GM18507 (cell line): Measurements from ENCODE around the gene TDRD12.

Experiments
- DNase-seq: peaks from one replicate; pipeline ENCODE4 v3.0.0; 2011; ENCODE audit warnings: low read depth; ENCODE audit not compliant: insufficient read length; ENCODE audit errors: extremely low spot score
- FAIRE-seq: peaks from 2 replicates; lab custom pipeline; 2011; peaks lifted over from hg19 to GRCh38; lab: Jason Lieb, UNC

Gene TDRD12, protein sequence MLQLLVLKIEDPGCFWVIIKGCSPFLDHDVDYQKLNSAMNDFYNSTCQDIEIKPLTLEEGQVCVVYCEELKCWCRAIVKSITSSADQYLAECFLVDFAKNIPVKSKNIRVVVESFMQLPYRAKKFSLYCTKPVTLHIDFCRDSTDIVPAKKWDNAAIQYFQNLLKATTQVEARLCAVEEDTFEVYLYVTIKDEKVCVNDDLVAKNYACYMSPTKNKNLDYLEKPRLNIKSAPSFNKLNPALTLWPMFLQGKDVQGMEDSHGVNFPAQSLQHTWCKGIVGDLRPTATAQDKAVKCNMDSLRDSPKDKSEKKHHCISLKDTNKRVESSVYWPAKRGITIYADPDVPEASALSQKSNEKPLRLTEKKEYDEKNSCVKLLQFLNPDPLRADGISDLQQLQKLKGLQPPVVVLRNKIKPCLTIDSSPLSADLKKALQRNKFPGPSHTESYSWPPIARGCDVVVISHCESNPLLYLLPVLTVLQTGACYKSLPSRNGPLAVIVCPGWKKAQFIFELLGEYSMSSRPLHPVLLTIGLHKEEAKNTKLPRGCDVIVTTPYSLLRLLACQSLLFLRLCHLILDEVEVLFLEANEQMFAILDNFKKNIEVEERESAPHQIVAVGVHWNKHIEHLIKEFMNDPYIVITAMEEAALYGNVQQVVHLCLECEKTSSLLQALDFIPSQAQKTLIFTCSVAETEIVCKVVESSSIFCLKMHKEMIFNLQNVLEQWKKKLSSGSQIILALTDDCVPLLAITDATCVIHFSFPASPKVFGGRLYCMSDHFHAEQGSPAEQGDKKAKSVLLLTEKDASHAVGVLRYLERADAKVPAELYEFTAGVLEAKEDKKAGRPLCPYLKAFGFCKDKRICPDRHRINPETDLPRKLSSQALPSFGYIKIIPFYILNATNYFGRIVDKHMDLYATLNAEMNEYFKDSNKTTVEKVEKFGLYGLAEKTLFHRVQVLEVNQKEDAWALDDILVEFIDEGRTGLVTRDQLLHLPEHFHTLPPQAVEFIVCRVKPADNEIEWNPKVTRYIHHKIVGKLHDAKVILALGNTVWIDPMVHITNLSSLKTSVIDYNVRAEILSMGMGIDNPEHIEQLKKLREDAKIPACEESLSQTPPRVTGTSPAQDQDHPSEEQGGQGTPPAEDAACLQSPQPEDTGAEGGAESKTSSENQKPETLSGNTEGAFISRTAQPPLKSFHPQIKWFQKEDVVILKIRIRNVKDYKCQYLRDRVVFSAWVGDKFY (N-terminal part only)

DNA sequence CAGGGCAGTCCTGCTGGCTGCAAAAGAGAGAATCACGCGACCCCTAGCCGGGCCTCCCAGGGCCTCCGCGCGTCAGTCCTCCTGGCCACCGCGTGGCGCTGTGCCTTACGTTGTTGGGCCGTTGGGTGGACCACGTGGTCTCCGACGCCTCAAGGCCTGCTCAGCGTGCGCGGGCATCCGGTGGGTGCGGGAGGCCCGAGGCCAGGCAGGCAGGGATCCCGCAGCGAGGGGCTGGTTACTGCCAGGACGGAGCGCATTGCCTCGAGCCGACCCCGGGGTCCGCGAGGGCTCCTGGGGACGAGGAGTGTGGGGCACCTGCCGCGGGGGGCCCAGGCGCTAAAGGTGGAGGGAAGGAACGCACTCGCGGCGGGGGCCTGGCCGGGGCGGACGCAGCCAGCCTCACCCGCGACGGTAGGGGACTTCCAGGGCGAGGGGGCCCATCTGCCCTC lies at the start of gene TDRD12:
TDRD12 (plus strand) TSS at position 157 of the 449 bp plus-strand sequence. CDS start 306 bp downstream, outside the sequence.
- no peak for FAIRE-seq

DNA sequence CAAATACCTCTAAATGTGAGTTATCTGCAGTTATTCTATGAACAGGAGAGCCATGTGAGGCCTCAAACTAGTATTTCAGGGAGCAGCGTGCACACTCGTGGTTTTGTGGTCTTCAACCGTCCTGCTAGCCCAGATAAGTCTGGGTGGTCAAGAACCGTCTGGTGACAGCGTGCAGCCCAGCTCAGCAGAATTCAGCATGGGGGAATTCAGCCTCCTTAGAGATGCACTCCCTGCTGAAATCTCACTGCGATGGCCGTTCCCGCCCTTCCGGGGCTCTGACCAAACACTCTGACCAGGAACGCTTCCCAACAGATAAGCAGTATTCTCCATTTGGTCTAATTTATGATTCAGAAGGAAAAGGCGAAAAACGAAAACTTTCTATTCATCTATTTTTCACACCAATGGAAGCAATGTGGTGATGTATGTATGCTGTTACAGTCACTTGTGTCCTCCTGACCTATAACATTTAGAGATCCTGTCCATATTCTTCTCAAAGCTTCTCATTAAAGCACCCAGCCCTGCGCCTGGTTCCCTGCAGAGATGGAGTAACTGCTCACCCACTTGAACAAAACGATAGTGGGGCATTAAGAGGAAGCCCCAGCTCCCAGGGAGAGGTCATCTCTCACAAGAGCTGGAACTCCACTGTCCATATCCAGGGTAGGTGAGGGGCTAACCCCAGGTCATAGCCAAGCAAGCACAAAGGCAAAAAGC lies 47.5 kb upstream of the TDRD12 start:
- no peak for DNase-seq
- FAIRE-seq: no peak

More for the DNA sequence above, at the start of gene TDRD12:
- DNase-seq: no peak

DNA sequence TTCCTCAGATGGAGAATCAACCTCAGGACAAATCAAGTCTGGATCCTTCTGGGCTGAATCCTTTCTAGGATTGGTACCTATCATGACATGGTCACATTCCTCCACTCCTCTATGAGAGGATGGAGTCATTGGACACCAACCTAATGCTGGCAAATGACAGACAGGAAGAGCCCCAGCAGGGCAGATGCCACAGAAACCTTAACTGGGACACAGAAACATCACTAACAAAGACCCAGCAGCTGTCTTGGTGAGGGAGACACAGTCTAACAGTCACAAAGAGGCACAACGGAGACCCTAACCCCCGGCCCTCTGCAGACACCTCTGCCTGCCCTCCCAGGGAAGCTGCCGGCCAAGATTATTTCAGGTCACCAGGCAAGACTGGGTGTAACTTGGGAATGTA lies 46.7 kb upstream of the TDRD12 start:
- FAIRE-seq: no peak

DNA sequence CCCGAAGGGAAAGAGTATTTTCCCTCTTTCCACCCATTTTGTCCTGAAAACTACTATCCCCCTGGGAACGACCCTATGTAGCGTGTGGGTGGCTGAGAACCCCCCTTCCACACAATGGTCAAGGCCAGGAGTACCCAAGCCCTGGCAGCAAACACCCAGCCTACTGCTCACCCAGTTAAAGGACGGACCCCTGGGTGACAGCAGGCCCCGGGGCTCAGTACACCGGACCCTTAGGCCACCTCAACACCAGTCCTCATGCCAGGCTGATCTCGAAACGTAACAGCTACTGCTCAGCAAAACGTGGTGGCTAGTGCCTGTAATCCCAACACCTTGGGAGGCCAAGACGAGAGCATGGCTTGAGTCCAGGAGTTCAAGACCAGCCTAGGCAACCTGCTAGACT lies 46.0 kb upstream of the TDRD12 start:
- DNase-seq: no peak
- no peak for FAIRE-seq

More for the DNA sequence above, 46.7 kb upstream of the TDRD12 start:
- no peak for DNase-seq

DNA sequence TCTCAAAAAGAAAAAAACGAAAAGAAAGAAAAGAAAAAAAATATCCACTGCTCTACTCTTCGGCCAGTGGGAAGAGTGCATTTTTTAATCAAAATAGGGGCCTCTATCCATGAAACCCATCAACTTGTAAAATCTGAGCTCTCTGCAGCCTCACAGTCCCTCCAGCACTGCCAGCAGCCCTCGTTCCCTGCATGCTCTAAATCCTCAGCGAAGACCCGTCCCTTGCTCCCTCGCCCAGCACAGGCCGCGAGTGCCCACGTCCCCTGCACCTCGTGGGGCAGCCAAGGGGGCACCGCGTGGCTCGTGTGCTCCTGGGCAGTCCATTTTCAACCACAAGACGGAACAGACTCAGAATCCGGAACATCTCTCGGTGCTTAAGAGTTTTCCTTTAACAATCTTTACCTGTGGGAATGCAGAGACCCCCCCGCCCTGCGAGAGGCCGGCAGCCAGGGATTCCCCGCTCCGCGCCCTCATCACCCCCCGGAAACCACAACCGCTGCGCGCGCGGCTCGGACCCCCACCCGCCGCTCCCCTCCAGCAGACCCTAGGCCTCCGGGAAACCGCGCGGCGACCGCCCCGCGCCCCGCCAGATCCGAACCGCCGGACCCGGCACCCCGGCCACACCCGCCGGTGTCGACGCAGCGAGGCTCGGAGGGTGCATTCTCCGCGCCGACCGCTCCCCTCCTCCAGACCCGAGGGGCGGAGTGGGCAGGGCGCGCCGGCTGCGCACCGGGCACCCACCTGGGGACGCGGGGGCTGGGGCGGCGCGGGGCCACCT lies 45.2 kb upstream of the TDRD12 start:
- DNase-seq (peak; percentile 28), FAIRE-seq (no peak)

DNA sequence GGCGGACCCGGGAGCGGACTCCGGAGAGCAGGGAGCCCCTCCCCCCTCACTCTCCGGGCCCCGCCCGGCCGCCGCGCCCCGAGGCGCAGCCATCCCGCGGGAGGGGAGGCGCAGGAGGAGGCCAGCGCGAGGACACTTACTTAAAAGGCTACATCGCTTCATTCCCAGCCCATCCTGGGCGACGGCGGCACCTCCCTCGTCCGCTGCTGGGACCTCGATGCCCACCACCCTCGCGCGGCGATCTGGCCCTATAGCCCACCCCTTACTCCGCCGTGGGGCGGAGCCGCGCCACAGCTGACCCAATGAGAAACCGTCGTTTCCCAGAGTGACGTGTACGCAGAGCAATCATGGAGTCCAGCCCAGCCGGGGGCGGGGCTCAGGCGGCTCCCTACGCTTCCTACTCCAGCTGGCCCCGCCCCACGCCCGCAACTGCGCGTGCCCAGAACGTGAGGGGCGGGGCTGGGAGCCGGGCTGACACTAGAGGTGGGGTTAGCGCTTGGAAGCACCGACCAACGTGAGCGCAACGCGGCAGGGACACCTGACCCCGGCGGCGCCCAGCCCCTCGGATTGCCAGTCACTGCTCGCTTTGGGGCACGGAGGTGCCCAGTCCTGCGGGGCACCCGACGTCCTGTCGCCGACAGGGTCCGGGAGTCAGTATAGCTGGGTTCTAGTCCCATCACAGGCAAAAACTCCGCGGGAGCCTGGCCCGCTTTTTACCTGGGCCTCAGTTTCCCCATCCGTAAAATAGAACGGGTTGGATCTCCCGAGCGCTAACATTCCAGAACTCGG lies 44.4 kb upstream of the TDRD12 start, which contains the start of gene ANKRD27:
ANKRD27 (minus strand) TSS at position 250 of the 789 bp plus-strand sequence. CDS start 16,165 bp downstream, outside the sequence.
- FAIRE-seq: peak; percentile 95
- DNase-seq: peak; percentile 98

DNA sequence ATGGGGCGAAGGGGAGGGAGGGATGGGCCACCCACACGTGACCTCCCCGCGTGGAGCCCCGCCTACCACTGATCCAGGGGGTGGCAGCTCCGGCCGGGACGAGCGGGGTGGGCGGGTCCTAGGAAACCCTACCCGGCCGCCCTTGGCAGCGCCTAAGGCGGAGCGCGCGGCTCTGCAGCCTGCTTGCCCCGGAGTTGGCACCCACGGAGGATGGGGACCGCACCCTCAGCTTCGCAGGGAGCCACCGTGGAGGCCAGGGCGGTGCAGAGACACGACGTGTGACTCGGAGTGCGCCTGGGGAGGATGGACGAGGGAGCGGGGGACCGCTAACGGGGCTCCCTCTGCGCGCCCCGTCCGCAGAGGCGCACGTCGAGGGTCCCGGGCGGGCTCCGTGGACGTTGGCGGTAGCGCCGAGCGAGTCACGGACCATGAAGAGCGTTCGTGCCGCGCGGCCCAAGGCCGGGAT lies 43.8 kb upstream of the TDRD12 start, which contains the start of gene RGS9BP:
RGS9BP (plus strand) TSS at position 129 of the 466 bp plus-strand sequence. CDS start 416 bp downstream, outside the sequence.
- DNase-seq: no peak
- FAIRE-seq: no peak

DNA sequence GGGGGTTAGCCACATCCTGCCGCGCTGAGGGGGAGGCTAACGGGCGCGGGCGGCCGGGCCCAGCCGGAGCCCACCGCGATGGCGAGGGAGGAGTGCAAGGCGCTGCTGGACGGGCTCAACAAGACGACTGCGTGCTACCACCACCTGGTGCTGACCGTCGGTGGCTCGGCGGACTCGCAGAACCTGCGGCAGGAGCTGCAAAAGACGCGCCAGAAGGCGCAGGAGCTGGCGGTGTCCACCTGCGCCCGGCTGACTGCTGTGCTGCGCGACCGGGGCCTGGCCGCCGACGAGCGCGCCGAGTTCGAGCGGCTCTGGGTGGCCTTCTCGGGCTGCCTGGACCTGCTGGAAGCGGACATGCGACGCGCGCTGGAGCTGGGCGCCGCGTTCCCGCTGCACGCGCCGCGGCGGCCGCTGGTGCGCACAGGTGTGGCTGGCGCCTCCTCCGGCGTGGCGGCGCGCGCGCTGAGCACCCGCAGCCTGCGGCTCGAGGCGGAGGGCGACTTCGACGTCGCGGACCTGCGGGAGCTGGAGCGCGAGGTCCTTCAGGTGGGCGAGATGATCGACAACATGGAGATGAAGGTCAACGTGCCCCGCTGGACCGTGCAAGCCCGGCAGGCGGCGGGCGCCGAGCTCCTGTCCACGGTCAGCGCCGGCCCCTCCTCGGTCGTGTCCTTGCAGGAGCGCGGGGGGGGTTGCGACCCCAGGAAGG lies 43.2 kb upstream of the TDRD12 start:
- FAIRE-seq: no peak
- DNase-seq: no peak

DNA sequence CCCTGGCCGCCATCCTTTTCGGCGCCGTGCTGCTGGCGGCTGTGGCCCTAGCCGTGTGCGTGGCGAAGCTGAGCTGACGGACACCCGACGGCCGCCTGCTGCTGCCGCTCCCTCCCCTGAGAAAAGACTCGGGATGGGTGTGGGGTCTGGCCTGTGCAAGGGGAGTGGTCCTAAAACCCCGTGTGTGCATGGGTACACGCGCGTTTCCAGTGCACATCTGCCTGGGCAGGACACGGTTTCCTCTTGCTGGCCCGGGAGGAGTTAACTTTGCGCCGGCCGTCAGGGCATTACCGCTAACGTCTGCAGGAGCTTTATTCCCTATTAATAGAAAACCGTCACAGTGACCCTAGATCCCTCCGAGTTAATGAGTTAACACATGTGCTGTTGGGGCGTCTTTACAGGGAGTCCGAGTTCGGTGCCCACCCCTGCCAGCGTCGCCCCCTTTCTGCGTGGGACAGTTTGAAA lies 42.6 kb upstream of the TDRD12 start:
- no peak for FAIRE-seq

DNA sequence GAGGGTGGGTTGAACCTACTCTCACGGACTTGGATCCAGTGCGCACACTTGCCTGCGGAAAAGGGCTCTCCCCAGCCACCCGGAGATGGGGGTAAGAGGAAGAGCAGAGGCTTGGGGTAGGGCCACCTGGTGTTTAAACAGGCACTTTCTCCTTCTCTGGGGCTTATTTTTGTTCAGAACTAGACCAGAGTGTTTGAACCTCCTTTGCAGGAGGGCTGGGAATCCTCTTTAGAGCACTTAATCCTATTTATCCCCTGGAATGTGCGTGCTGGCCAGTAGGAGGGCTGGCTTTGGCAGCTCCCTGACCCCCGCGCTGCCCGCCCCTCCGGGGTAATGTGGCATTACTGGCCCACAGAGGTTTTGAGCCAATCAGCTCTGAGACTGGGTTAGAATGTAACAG lies 41.9 kb upstream of the TDRD12 start:
- DNase-seq (no peak), FAIRE-seq (no peak)

More for the DNA sequence above, 42.6 kb upstream of the TDRD12 start:
- no peak for DNase-seq

DNA sequence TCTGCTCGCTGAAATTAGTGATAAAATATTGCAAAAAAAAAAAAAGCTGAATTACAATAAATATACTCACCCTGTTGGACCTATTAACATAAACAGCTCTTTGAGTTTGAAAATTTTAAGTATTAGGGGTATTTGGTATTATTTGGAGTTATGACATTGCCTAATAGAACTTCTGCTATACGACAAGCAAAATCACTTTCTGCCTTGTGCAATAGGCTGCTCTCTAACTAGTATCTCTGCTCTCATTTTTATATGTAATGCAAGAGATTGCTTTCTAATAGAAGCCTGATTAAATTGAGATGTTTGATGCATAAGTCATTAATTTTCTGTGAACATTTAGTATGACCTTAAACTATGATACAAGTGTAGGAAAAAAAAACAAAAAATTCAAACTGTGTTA lies 38.6 kb upstream of the TDRD12 start:
- FAIRE-seq: no peak

DNA sequence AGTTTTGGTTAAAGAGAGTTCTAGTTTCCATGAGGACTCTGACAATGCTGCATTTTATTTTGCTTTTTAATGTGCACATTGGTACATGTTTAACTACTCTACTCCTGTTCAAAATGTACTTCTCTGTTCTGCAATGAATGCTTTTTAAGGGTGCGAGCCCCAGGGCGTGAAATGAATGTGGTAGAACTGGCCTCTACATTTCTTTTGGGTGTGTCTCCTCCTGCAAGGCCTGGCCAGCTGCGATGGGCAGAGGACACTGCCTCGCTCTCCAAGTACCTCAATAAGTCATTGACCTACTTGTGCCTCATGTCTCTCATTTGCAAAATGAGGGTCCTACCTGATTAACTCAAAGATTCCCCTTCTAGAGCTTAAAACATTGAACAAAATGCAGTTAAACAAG lies 37.2 kb upstream of the TDRD12 start:
- FAIRE-seq (no peak), DNase-seq (no peak)

More for the DNA sequence above, 38.6 kb upstream of the TDRD12 start:
- no peak for DNase-seq

DNA sequence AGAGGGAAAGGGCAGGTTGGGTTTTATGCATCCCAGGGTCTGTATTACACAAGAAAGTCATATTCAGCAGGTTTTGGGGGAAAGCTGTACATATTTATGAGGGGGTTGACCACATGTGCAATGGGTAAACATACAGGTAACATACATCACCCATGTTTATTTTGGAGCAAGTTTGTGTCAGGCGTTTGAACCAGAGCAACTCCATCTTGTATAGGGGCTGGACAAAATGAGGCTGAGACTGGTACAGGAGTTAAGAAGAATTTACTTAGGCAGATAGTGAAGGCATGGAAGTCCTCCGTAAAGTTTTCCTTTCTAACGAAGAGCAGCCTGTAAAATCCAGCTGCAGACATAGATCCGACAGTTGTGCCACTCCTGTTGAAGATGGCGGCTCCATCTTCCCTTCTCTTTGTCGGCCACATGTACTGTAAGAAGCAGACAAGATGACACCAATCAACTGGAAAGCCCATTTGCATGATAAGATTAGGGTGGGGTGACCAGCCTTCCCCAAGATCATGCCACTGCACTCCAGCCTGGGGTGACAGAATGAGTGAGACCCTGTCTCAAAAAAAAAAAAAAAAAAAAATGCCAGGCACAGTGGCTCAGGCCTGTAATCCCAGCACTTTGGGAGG lies 32.6 kb upstream of the TDRD12 start:
- DNase-seq: no peak
- FAIRE-seq: no peak

DNA sequence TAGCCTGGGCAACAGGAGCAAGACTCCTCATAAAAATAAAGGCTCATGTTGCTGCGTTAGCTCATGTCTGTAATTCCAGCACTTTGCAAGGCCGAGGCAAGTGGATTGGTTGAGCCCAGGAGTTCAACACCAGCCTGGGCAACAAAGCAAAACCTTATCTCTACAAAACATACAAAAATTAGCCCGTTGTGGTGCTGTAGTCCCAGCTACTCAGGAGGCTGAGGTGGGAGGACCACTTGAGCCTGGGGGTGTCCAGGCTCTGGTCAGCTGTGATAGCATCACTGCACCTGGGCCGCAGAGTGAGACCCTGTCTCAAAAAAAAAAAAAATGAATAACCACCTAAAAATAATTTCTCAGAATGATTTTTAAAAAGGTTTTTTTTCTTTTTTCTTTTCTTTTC lies 31.9 kb upstream of the TDRD12 start:
- DNase-seq (no peak), FAIRE-seq (no peak)

DNA sequence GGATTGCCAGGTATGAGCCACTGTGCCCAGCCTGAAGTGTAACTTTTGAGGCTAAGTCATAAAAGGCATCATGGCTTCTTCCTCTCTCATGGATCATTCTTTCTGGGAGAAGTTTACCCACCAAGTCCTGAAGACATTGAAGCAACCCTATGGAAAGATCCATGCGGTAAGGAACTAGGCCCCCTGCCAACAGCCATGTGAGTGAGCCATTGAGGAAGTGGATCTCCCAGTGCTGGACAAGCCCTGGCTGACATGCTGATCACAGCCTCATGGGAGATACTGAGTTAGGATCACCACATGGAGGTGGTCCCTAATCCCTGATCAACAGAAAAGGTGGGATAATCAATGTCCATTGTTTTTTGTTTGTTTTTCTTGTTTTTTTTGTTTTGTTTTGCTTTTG lies 31.3 kb upstream of the TDRD12 start:
- FAIRE-seq (no peak), DNase-seq (no peak)
